ENCODE results near the gene NDEL1.

NDEL1 gene

DNA sequence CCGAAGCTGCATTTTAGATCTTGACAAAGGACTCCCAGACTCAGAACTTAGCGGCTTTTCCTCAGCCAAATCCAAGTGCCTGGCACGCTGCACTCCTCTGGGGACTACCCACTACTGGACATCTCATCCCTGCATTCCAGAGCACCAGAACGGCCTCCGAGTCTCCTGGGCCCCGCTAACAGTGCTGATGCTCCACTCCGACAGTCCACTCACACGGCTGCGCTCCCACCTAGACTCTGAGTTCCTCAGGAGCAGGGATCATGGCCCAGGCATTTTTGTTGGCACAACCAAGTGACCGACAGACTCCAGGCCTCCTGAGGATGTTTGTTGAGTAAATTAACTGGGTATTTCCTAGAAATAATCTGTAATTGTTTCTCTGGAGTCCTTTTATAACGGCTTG lies 79.1 kb downstream of the NDEL1 start:
- Histone ChIP-seq H3K9me2 (replicated peaks; ENCODE audit: insufficient read depth, low read length) (no peaks in the 10 kb centered on the region), H3K9me3 (ENCODE audit: insufficient read depth, low read length) (no peaks in the 10 kb centered on the region), H4K20me1 (ENCODE audit: low read depth, low read length) (no peaks in the 10 kb centered on the region), H3K36me3 (ENCODE audit: low read length) (no peaks in the 10 kb centered on the region), H3K27ac (ENCODE audit: low read depth, low read length) (no peak overlapping the region), H3K4me3 (ENCODE audit: insufficient read depth, low read length, poor library complexity, severe bottlenecking) (no peak overlapping the region), H3K79me2 (ENCODE audit: insufficient read depth, low read length) (no peaks in the 10 kb centered on the region), H3F3A (ENCODE audit: insufficient read depth) (no peaks in the 10 kb centered on the region), H3K9ac (ENCODE audit: low read length) (no peak overlapping the region), H2AFZ (ENCODE audit: low read depth, low read length, severe bottlenecking) (no peak overlapping the region), H3K27me3 (ENCODE audit: low read length) (no peaks in the 10 kb centered on the region), H3K4me2 (ENCODE audit: low read depth, low read length, poor library complexity, severe bottlenecking) (no peak overlapping the region)
- no peak for TF ChIP-seq EZH2phosphoT487 (conservative IDR thresholded peaks at IDR 0.05; ENCODE audit: low read length)
- TF ChIP-seq, protein P1, sequence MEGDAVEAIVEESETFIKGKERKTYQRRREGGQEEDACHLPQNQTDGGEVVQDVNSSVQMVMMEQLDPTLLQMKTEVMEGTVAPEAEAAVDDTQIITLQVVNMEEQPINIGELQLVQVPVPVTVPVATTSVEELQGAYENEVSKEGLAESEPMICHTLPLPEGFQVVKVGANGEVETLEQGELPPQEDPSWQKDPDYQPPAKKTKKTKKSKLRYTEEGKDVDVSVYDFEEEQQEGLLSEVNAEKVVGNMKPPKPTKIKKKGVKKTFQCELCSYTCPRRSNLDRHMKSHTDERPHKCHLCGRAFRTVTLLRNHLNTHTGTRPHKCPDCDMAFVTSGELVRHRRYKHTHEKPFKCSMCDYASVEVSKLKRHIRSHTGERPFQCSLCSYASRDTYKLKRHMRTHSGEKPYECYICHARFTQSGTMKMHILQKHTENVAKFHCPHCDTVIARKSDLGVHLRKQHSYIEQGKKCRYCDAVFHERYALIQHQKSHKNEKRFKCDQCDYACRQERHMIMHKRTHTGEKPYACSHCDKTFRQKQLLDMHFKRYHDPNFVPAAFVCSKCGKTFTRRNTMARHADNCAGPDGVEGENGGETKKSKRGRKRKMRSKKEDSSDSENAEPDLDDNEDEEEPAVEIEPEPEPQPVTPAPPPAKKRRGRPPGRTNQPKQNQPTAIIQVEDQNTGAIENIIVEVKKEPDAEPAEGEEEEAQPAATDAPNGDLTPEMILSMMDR (IDR thresholded peaks at IDR 0.05; ENCODE audit: insufficient read depth, low read length, poor library complexity, severe bottlenecking) = no peak

All from SU-DHL-6 (cell line).